OCI-LY7 (cell line): ENCODE data around the gene TMEM147.

Experiments
- CTCF ChIP-seq: fragments of 200-600 bp; sonication (generic); conservative IDR thresholded peaks from 2 replicates; pipeline ENCODE4 v1.5.1; 2014; ENCODE audit warnings: mild to moderate bottlenecking, antibody characterized with exemption, low read length, moderate library complexity, mixed read lengths
- EZH2phosphoT487 ChIP-seq: fragments of 200-600 bp; sonication (generic); IDR thresholded peaks from 2 replicates; pipeline ENCODE4 v1.6.1; 2018; ENCODE audit warnings: low read depth, borderline replicate concordance, mild to moderate bottlenecking, mixed run types, antibody characterized with exemption, low read length, moderate library complexity, mixed read lengths

- no peak for TF ChIP-seq CTCF
- no peak for TF ChIP-seq EZH2phosphoT487
These were observed 43.7 kb upstream of the TMEM147 start for GRCh38 chr19:35501684-35502083.
